Adipocyte (in vitro differentiated cells): Measurements from ENCODE around the gene CDH1.
"Not testable (repeated sequence)": the region's sequence is repeated elsewhere in the genome, so short reads cannot be mapped to it uniquely, and the experiment has no call there.

Experiments
- DNase-seq: peaks from one replicate; pipeline ENCODE4 v3.0.0-alpha.2; 2015; ENCODE audit warnings: low read depth
- H3K27me3 ChIP-seq: replicated peaks from 2 replicates; pipeline ENCODE4 v1.7.0; 2013; ENCODE audit warnings: mild to moderate bottlenecking, low read length, moderate library complexity; ENCODE audit not compliant: control insufficient read depth, insufficient read depth
- H3K36me3 ChIP-seq: 2 replicates; pipeline ENCODE4 v1.7.0; 2013; ENCODE audit warnings: low read length, mild to moderate bottlenecking, moderate library complexity; ENCODE audit not compliant: control insufficient read depth, insufficient read depth, severe bottlenecking
- H3K4me1 ChIP-seq: 2 replicates; pipeline ENCODE4 v1.7.0; 2013; ENCODE audit warnings: mild to moderate bottlenecking, low read length, moderate library complexity; ENCODE audit not compliant: control insufficient read depth, insufficient read depth
- H3K4me3 ChIP-seq: 2 replicates; pipeline ENCODE4 v1.7.0; 2013; ENCODE audit warnings: mild to moderate bottlenecking, low read length, moderate library complexity
- H3K9ac ChIP-seq: 2 replicates; pipeline ENCODE4 v1.7.0; 2013; ENCODE audit warnings: mild to moderate bottlenecking, low read length, moderate library complexity
- H3K9me3 ChIP-seq: 2 replicates; pipeline ENCODE4 v1.7.0; 2013; ENCODE audit warnings: mild to moderate bottlenecking, low read length, moderate library complexity; ENCODE audit not compliant: control insufficient read depth

CDH1 gene

DNA sequence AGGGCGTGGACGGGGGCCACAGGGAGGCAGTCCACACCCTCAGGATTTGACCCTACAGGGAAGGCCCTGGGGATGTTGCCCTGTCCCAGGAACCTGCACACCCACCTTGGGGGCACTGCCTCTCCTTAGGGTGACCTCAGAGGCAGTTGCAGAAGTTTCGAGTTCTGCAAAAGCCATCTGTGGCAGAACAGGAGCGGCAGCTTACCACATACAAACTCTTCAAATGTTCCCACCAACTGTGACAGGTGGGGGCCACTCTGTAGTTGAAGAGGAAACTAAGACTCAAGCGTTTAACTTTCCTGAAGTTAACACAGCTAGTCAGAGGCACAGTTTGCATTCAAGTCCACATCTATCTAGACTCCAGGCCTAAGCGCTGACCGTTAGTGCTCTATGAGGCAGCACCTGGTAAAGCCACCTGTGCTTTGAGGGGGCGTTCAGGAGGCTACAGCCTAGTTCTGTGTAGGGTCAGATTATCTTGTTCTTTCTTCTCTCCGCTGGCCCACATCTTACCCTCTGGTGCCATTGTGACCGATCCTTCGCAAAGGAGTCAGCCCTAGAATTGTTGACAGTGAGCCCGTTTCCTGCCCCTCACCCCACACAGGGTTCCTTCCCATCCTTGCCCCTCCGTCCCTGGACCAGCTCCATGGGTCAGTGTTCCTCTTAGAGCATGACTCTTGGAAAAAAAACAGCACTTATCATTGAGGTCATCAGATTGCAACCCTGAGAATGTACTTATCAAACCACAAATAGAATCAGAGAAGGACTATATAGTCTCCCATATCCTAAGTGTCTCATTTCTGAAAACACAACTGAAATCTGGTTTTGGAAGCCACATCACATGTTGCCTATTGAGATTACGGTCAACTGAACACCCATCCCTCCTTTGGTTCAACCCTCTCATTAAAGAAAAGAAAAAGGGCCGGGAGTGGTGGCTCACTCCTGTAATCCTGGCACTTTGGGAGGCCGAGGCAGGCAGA lies 45.4 kb downstream of the CDH1 start:
- Histone ChIP-seq H3K27me3 (peaks cover 30% of the 10 kb centered on the region), H3K9me3 (no peaks in the 10 kb centered on the region), H3K36me3 (no peaks in the 10 kb centered on the region), H3K4me3 (no peak overlapping the region), H3K9ac (no peak overlapping the region), H3K4me1 (no peaks in the 10 kb centered on the region)
- DNase-seq, result no peak

- no peaks in the 10 kb centered on the region for H3K9me3 ChIP-seq
- no peak for DNase-seq
- H3K9ac ChIP-seq, result no peak overlapping the region
- no peaks in the 10 kb centered on the region for H3K4me1 ChIP-seq
- H3K36me3 ChIP-seq, result no peaks in the 10 kb centered on the region
- no peak overlapping the region for H3K4me3 ChIP-seq
- peaks cover 30% of the 10 kb centered on the region for H3K27me3 ChIP-seq
Measured at GRCh38 chr16:68784226-68784625, 47.1 kb downstream of the CDH1 start.

DNA sequence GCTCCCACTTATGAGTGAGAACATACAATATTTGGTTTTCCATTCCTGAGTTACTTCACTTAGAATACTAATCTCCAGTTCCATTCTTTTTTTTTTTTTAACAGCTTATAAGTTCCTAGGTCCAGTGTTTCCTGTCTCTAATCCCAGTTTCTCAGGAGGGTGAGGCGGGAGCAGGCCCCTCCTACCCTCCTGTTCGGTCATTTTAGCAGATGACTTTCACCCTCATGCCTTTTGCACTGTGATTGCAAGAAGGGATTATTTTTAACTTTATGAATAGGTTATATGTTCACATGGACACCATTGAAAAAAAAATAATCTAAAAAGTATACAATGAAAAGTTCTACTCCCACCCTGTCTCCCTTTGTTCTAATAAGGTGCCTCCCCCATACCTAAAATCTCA lies 47.6 kb downstream of the CDH1 start:
- Histone ChIP-seq H3K9ac (no peak overlapping the region), H3K4me1 (peaks cover 4% of the 10 kb centered on the region), H3K4me3 (no peak overlapping the region), H3K36me3 (no peaks in the 10 kb centered on the region), H3K27me3 (peaks cover 30% of the 10 kb centered on the region), H3K9me3 (no peaks in the 10 kb centered on the region)
- DNase-seq, result no peak

DNA sequence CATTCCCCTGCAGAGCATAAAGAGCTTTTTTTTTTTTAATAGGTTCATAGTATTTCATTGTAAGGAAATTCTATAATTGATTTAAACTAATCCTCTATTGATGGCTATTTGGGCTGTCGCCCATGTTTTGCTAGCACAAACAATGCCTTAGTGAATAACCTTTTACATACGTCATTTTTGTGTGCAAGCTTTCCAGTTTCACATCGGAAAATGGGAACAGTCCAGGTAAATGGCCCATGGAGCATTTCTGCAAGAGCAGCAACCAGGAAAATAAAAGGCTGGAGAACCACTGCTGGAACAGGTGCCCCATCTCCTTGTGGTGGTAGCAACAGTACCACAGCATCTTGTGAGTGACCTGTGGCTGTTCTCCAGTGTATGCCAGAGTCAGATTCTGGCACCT lies 48.6 kb downstream of the CDH1 start:
- Histone ChIP-seq H3K4me3 (no peak overlapping the region), H3K4me1 (peaks cover 14% of the 10 kb centered on the region), H3K27me3 (peaks cover 22% of the 10 kb centered on the region), H3K9me3 (no peaks in the 10 kb centered on the region), H3K36me3 (no peaks in the 10 kb centered on the region), H3K9ac (no peak overlapping the region)
- no peak for DNase-seq

- Histone ChIP-seq H3K27me3 (peaks cover 17% of the 10 kb centered on the region), H3K9me3 (no peaks in the 10 kb centered on the region), H3K4me1 (peaks cover 19% of the 10 kb centered on the region), H3K36me3 (no peaks in the 10 kb centered on the region), H3K9ac (no peak overlapping the region), H3K4me3 (no peak overlapping the region)
- DNase-seq, result no peak
Measured at GRCh38 chr16:68786685-68787418, 49.8 kb downstream of the CDH1 start.

DNA sequence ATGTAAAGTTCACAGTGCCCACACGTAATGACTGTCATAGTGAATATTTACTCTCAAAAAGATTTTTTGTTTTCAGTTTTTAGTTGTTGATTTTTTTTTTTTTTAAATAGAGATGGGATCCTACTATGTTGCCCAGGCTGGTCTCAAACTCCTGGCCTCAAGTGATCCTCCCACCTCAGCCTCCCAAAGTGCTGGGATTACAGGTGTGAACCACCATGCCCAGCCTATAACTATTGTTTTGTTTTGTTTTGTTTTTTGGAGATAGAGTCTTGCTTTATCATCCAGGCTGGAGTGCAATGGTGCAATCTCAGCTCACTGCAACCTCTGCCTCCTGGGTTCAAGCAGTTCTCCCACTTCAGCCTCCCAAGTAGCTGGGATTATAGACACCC lies 50.3 kb downstream of the CDH1 start:
- DNase-seq, H3K9ac ChIP-seq, H3K36me3 ChIP-seq, H3K9me3 ChIP-seq, H3K4me3 ChIP-seq: not testable (repeated sequence)
- Histone ChIP-seq H3K4me1 (peaks cover 19% of the 10 kb centered on the region), H3K27me3 (peaks cover 12% of the 10 kb centered on the region)

GRCh38 chr16:68790130-68790761 lies 53.2 kb downstream of the CDH1 start:
- no peaks in the 10 kb centered on the region for H3K36me3 ChIP-seq
- H3K4me1 ChIP-seq, result peaks cover 29% of the 10 kb centered on the region
- no peak overlapping the region for H3K4me3 ChIP-seq
- peaks cover 3% of the 10 kb centered on the region for H3K27me3 ChIP-seq
- H3K9ac ChIP-seq, result no peak overlapping the region
- H3K9me3 ChIP-seq, result no peaks in the 10 kb centered on the region
- DNase-seq, result peak; percentile 91

DNA sequence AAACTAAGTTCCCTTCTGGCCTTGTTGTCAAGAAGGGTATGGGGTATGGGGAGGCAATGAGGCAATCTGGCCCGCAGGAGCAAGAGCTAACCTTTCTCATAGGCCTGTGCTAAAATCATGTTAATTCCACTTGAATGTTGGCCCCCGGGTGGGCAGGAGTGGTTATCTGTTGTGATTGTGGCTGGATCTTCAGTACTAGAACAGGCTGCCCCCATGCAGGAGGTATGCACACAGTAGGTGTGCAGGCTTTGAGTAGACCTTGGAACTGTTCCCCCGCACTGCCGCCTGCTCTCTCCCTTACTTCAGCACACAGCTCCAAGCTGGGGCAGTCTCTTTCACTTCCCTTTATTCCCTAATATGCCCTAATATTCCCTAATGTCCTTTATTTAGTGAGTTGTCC lies 53.9 kb downstream of the CDH1 start:
- H3K36me3 ChIP-seq, result no peaks in the 10 kb centered on the region
- no peak overlapping the region for H3K9ac ChIP-seq
- no peak overlapping the region for H3K4me3 ChIP-seq
- H3K9me3 ChIP-seq, result no peaks in the 10 kb centered on the region
- H3K27me3 ChIP-seq, result no peaks in the 10 kb centered on the region
- peaks cover 29% of the 10 kb centered on the region for H3K4me1 ChIP-seq
- no peak for DNase-seq

DNA sequence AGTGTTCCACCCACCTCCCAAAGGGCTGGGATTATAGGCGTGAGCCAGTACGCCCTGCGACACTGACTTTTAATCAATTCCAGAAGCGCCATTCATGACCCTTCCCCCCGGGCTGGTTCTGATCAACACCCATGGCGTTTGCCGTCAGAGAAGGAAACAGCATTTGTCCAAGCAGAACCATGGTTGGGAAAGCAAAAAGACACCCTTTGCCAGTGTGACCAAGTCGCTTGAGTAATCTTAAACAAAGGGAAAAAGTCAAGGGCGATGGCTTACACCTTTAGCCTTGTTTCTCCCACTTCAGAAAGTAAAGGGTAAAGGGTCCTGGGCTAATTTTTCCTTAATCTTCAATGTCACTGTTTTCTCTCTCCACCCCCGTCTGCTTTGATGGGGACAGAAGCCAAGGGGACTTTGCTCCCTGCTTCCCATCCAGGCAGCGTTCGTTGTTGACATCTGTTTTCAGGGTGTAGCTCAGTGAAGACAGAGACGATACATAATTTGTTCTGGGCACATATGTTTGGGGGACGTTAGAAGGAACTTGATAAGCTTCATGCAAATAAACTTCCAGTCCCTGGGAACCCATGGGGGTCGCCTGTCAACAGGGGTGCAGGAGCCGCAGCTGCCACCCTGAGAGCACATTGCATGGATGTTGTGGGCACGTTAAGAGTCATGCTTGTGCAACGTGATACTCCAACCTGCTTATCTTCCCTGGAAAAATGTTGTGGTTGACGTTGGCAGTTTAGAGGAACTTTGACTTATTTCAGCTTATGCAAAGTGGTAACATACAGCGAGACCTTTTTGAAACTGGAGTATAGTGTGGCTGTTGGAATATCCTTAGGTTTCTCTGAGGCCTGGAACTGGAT lies 55.6 kb downstream of the CDH1 start:
- no peaks in the 10 kb centered on the region for H3K36me3 ChIP-seq
- DNase-seq, result peak; percentile 69
- no peak overlapping the region for H3K9ac ChIP-seq
- H3K4me3 ChIP-seq, result no peak overlapping the region
- no peaks in the 10 kb centered on the region for H3K9me3 ChIP-seq
- peaks cover 29% of the 10 kb centered on the region for H3K4me1 ChIP-seq
- H3K27me3 ChIP-seq, result no peaks in the 10 kb centered on the region

DNA sequence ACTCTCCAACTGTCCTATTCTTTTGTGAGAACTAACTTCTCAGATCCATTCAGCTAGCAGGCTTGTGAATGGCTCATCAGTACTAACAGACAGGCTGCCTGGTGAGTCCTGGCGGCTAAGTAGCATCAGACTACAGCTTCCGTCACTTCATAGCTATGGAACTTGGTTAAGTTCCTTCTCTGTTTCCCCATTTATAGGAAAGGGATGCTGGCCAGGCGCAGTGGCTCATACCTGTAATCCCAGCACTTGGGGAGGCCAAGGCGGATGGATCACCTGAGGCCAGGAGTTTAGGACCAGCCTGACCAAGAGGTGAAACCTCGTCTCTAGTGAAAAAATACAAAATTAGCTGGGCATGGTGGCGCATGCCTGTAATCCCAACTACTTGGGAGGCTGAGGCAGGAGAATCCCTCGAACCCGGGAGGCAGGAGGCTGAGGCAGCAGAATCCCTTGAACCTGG lies 56.3 kb downstream of the CDH1 start:
- peak; percentile 13 for DNase-seq
- Histone ChIP-seq H3K9ac (no peak overlapping the region), H3K4me3 (no peak overlapping the region), H3K27me3 (no peaks in the 10 kb centered on the region), H3K36me3 (no peaks in the 10 kb centered on the region), H3K4me1 (peaks cover 33% of the 10 kb centered on the region), H3K9me3 (no peaks in the 10 kb centered on the region)
